Astrocyte (in vitro differentiated cells and primary cell): ENCODE measurements around the gene TMEM170B.

Source experiments
- EZH2 ChIP-seq: IDR thresholded peaks from 2 replicates; pipeline ENCODE4 v1.6.1; 2012; ENCODE audit warnings: mild to moderate bottlenecking, low read length, inconsistent platforms; ENCODE audit not compliant: insufficient read depth
- TF ChIP-seq, protein P1 (sequence below): IDR thresholded peaks from 2 replicates; pipeline ENCODE4 v1.5.1; 2011; ENCODE audit warnings: low read depth, mild to moderate bottlenecking, inconsistent platforms, low read length, moderate library complexity; ENCODE audit not compliant: insufficient read depth

DNA sequence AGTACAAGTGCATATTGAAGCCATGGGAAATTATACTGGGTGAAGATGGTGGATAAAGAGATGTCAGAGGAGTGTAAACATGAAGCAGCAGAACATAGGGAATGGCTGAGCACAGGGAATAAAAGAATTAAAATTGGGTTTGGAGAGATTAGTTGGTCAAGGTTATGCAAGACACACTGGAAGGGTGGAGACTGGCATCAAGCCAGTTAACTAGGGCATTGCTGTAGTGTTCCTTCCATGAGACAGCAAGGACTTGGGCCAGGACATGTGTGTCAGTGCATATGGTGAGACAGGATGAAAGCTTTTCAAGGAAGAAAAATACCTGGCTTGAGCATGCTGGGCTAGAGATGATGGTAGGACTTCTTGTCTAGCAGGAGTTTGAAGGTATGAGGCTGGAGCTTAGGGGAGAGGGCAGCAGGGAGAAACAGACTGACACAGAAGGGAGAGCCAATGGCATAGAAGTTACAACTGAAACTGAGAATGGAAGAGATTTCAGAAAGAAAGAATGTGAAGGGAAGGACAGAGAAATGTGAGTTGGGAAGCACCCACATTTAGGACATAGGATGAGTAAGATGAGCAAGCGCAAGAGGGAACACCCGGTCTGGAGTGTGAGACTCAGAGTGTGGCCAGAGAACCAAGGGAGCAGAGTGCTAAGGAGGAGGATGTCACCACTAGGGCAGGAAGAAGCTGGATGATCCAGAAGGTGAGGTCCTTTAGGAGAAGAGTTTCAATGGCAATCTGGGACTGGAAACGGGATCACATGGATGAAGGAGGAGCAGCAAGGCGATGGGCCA is 14.5 kb upstream of the TMEM170B start:
- TF ChIP-seq, protein P1, sequence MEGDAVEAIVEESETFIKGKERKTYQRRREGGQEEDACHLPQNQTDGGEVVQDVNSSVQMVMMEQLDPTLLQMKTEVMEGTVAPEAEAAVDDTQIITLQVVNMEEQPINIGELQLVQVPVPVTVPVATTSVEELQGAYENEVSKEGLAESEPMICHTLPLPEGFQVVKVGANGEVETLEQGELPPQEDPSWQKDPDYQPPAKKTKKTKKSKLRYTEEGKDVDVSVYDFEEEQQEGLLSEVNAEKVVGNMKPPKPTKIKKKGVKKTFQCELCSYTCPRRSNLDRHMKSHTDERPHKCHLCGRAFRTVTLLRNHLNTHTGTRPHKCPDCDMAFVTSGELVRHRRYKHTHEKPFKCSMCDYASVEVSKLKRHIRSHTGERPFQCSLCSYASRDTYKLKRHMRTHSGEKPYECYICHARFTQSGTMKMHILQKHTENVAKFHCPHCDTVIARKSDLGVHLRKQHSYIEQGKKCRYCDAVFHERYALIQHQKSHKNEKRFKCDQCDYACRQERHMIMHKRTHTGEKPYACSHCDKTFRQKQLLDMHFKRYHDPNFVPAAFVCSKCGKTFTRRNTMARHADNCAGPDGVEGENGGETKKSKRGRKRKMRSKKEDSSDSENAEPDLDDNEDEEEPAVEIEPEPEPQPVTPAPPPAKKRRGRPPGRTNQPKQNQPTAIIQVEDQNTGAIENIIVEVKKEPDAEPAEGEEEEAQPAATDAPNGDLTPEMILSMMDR: no peak
- no peak for TF ChIP-seq EZH2
